Smooth muscle cell (in vitro differentiated cells): ENCODE measurements around the gene ZBTB7C. TPM values are rescaled to one million over a fixed set of nuclear protein-coding genes. Genes with fewer than 3 reads are reported as not detected.

Source experiments
- DNase-seq: peaks from one replicate; lab custom pipeline; 2025; ENCODE audit not compliant: unreplicated experiment; lab: John Stamatoyannopoulos, UW
- H2AFZ ChIP-seq: fragments of 200-600 bp; sonication (generic); 2 replicates; pipeline ENCODE4 v1.6.0; 2016; ENCODE audit warnings: antibody characterized with exemption, low read depth, mild to moderate bottlenecking
- H3F3A ChIP-seq: fragments of 200-600 bp; sonication (generic); 2 replicates; pipeline ENCODE4 v1.6.0; 2017; ENCODE audit warnings: antibody characterized with exemption, low read depth
- H3K27ac ChIP-seq: fragments of 200-600 bp; sonication (generic); 2 replicates; pipeline ENCODE4 v1.5.1; 2016; ENCODE audit warnings: low read depth, mild to moderate bottlenecking
- H3K27me3 ChIP-seq: fragments of 200-600 bp; sonication (generic); 2 replicates; pipeline ENCODE4 v1.6.1; 2016; ENCODE audit warnings: low read depth, mild to moderate bottlenecking
- H3K36me3 ChIP-seq: fragments of 200-600 bp; sonication (generic); 2 replicates; pipeline ENCODE4 v1.5.1; 2016; ENCODE audit warnings: low read depth
- H3K4me1 ChIP-seq: fragments of 200-600 bp; sonication (generic); 2 replicates; pipeline ENCODE4 v1.5.1; 2016; ENCODE audit warnings: low read depth
- H3K4me2 ChIP-seq: fragments of 200-600 bp; sonication (generic); 2 replicates; pipeline ENCODE4 v1.6.0; 2016; ENCODE audit warnings: mild to moderate bottlenecking
- H3K4me3 ChIP-seq: fragments of 200-600 bp; sonication (generic); 2 replicates; pipeline ENCODE4 v1.5.1; 2016; ENCODE audit warnings: mild to moderate bottlenecking
- H3K79me2 ChIP-seq: fragments of 200-600 bp; sonication (generic); 2 replicates; pipeline ENCODE4 v1.6.0; 2016; ENCODE audit warnings: low read depth, mild to moderate bottlenecking
- H3K9ac ChIP-seq: fragments of 200-600 bp; sonication (generic); 2 replicates; pipeline ENCODE4 v1.6.0; 2016; ENCODE audit warnings: low read depth
- H3K9me3 ChIP-seq: fragments of 200-600 bp; sonication (generic); replicated peaks from 2 replicates; pipeline ENCODE4 v1.5.1; 2016; ENCODE audit warnings: low read depth
- H4K20me1 ChIP-seq: fragments of 200-600 bp; sonication (generic); 2 replicates; pipeline ENCODE4 v1.6.0; 2016; ENCODE audit warnings: low read depth
- CTCF ChIP-seq: fragments of 200-600 bp; sonication (generic); IDR thresholded peaks from 2 replicates; pipeline ENCODE4 v1.5.1; 2017; ENCODE audit warnings: borderline replicate concordance, mild to moderate bottlenecking, antibody characterized with exemption; ENCODE audit not compliant: insufficient read depth, poor library complexity, severe bottlenecking
- WGBS: methylation state at CpG from one replicate; pipeline ENCODE4 v1.1.7; 2016; ENCODE audit warnings: low lambda C conversion rate; 5-methylcytosine and 5-hydroxymethylcytosine counted together
- polyA plus RNA-seq: library from polyadenylated mRNA; unstranded; fragments of >200 nt; fragmentation: Nextera tagmentation; extraction: Ambion mirVana; gene quantifications from 2 replicates; pipeline ENCODE4 v1.2.1, GENCODE V29; 2016
- total RNA-seq: library from RNA; depleted of rRNA; stranded (reverse); fragments of >200 nt; gene quantifications from 2 replicates; pipeline ENCODE4 v1.2.3, GENCODE V29; 2014

Gene ZBTB7C
- total and polyA plus RNA-seq, 2 experiments from 2014 or later: 0.48 to 0.63 TPM

GRCh38 chr18:48303883-48304282 lies 105.3 kb downstream of the ZBTB7C start:
- TF ChIP-seq CTCF: no peak
- Histone ChIP-seq H3K27me3 (no peaks in the 10 kb centered on the region), H2AFZ (no peak overlapping the region), H3K4me1 (peaks cover 18% of the 10 kb centered on the region), H3K9ac (no peak overlapping the region), H3K79me2 (no peaks in the 10 kb centered on the region), H4K20me1 (no peaks in the 10 kb centered on the region), H3F3A (no peaks in the 10 kb centered on the region), H3K4me2 (no peak overlapping the region), H3K36me3 (no peaks in the 10 kb centered on the region), H3K4me3 (no peak overlapping the region), H3K9me3 (no peaks in the 10 kb centered on the region), H3K27ac (no peak overlapping the region)
- 85% methylated on average over 3 of the region's 3 CpGs for WGBS
- DNase-seq: no peak

- 89% methylated on average over 3 of the region's 3 CpGs for whole genome bisulfite sequencing
- no peak overlapping the region for H3K27ac ChIP-seq
- H3K4me1 ChIP-seq: peaks cover 18% of the 10 kb centered on the region
- no peak for TF ChIP-seq CTCF
- H4K20me1 ChIP-seq: no peaks in the 10 kb centered on the region
- no peaks in the 10 kb centered on the region for H3K79me2 ChIP-seq
- no peak for DNase-seq
- no peak overlapping the region for H3K9ac ChIP-seq
- H3K4me2 ChIP-seq: no peak overlapping the region
- no peak overlapping the region for H2AFZ ChIP-seq
- H3K4me3 ChIP-seq: no peak overlapping the region
- no peaks in the 10 kb centered on the region for H3K27me3 ChIP-seq
- no peaks in the 10 kb centered on the region for H3F3A ChIP-seq
- H3K9me3 ChIP-seq: no peaks in the 10 kb centered on the region
- no peaks in the 10 kb centered on the region for H3K36me3 ChIP-seq
Observed at GRCh38 chr18:48302736-48303135, 106.4 kb downstream of the ZBTB7C start.

- H3F3A ChIP-seq: no peaks in the 10 kb centered on the region
- no peak for TF ChIP-seq CTCF
Observed at GRCh38 chr18:48300463-48300961, 108.7 kb downstream of the ZBTB7C start.

GRCh38 chr18:48297139-48297538 lies 112.0 kb downstream of the ZBTB7C start:
- Histone ChIP-seq H4K20me1 (no peaks in the 10 kb centered on the region), H3K27ac (no peak overlapping the region), H3F3A (no peaks in the 10 kb centered on the region), H3K4me3 (no peak overlapping the region), H3K27me3 (no peaks in the 10 kb centered on the region), H3K4me2 (no peak overlapping the region), H2AFZ (no peak overlapping the region), H3K9ac (no peak overlapping the region), H3K36me3 (no peaks in the 10 kb centered on the region), H3K9me3 (no peaks in the 10 kb centered on the region), H3K4me1 (peaks cover 17% of the 10 kb centered on the region), H3K79me2 (no peaks in the 10 kb centered on the region)
- no peak for TF ChIP-seq CTCF
- DNase-seq: no peak
- WGBS: 91% methylated on average over 4 of the region's 4 CpGs

More at GRCh38 chr18:48300463-48300961, 108.7 kb downstream of the ZBTB7C start:
- Histone ChIP-seq H2AFZ (peak overlapping the region; percentile 64), H3K27ac (no peak overlapping the region), H3K9me3 (no peaks in the 10 kb centered on the region), H3K4me3 (no peak overlapping the region), H3K4me2 (peak overlapping the region; percentile 40), H3K9ac (no peak overlapping the region), H4K20me1 (no peaks in the 10 kb centered on the region), H3K36me3 (no peaks in the 10 kb centered on the region), H3K27me3 (no peaks in the 10 kb centered on the region), H3K79me2 (no peaks in the 10 kb centered on the region), H3K4me1 (peaks cover 12% of the 10 kb centered on the region)
- WGBS: 38% methylated on average over 6 of the region's 6 CpGs
- no peak for DNase-seq
